Uterus (tissue), 4 donors: Measurements from ENCODE around the gene ID2. TPM values are rescaled to one million over a fixed set of nuclear protein-coding genes. Genes with fewer than 3 reads are reported as not detected.

Experiments used
- DNase-seq, 2 donors: peaks; one replicate each; pipeline ENCODE4 v3.0.0-alpha.2; 2019 to 2020
- H3K27ac ChIP-seq, 2 donors: fragments of 200-600 bp; sonication (generic); 1 replicate in 1 of 2; 2 replicates in 1 of 2; pipeline ENCODE4 v1.5.1; 2016 to 2018
- H3K27me3 ChIP-seq, 2 donors: fragments of 200-600 bp; sonication (generic); one replicate each; pipeline ENCODE4 v1.5.1; 2018 to 2019; ENCODE audit warnings: control low read depth in 1 of 2
- H3K36me3 ChIP-seq, 2 donors: fragments of 200-600 bp; sonication (generic); one replicate each; pipeline ENCODE4 v1.5.1; 2019; ENCODE audit warnings: control low read depth in 1 of 2
- H3K4me1 ChIP-seq, 2 donors: fragments of 200-600 bp; sonication (generic); one replicate each; pipeline ENCODE4 v1.5.1; 2018 to 2019; ENCODE audit warnings: control low read depth in 1 of 2
- H3K4me3 ChIP-seq, 2 donors: fragments of 200-600 bp; sonication (generic); 1 replicate in 1 of 2; 2 replicates in 1 of 2; pipeline ENCODE4 v1.5.1; 2018 to 2019; ENCODE audit warnings: mild to moderate bottlenecking in 1 of 2
- H3K9me3 ChIP-seq, 2 donors: fragments of 200-600 bp; sonication (generic); one replicate each; pipeline ENCODE4 v1.5.1; 2019; ENCODE audit warnings: control low read depth in 1 of 2
- CTCF ChIP-seq, 4 experiments: fragments of 200-600 bp in 2 of 4; fragments of 450-650 bp in 2 of 4; sonication (generic) in 2 of 4; IDR thresholded peaks; one replicate each; pipeline ENCODE4 v1.5.1; 2016 to 2019; ENCODE audit warnings: antibody characterized with exemption in 4 of 4, mild to moderate bottlenecking in 2 of 4, moderate library complexity in 1 of 4
- POLR2A ChIP-seq, 2 donors: fragments of 450-650 bp; IDR thresholded peaks; one replicate each; pipeline ENCODE4 v1.6.1; 2016; ENCODE audit warnings: antibody characterized with exemption in 2 of 2, mild to moderate bottlenecking in 1 of 2, moderate library complexity in 1 of 2
- intact Hi-C: fragments of 100-400 bp; cut with DNase I; formaldehyde crosslinking; loops from one replicate; pipeline ENCODE4 v1.15.1; 2023; ENCODE audit warnings: low total_unique reads
- total RNA-seq, 4 donors: library from RNA; depleted of rRNA in 3 of 4; stranded (reverse); fragments of >200 nt in 3 of 4; gene quantifications; one replicate each; pipeline versions ENCODE4 v1.1.0 to v1.2.4, GENCODE V29; 2014 to 2023
- donor health status: DM: yes; HTN: yes; CAD: no.

Gene ID2
- total RNA-seq, 4 donors from 2014 or later: 36.9 to 341 (median 176) TPM

GRCh38 chr2:8646731-8647461, 35.0 kb upstream of the ID2 start:
- TF ChIP-seq CTCF (IDR thresholded peaks at IDR 0.05) (no peak), POLR2A (IDR thresholded peaks at IDR 0.05) (no peak)
- Histone ChIP-seq H3K9me3 (no peaks in the 10 kb centered on the region), H3K27ac (no peak overlapping the region), H3K4me1 (peaks cover 0 to 4% of the 10 kb centered on the region in 2 donors), H3K4me3 (no peak overlapping the region), H3K36me3 (no peaks in the 10 kb centered on the region), H3K27me3 (no peaks in the 10 kb centered on the region)
- no peak for DNase-seq
- intact Hi-C loops: no loop called here

GRCh38 chr2:8647462-8647857, 34.4 kb upstream of the ID2 start:
- H3K27me3 ChIP-seq: no peaks in the 10 kb centered on the region
- no peak overlapping the region for H3K27ac ChIP-seq
- TF ChIP-seq CTCF (IDR thresholded peaks at IDR 0.05) (no peak), POLR2A (IDR thresholded peaks at IDR 0.05) (no peak)
- H3K4me3 ChIP-seq: no peak overlapping the region
- intact Hi-C loops: no loop called here
- no peaks in the 10 kb centered on the region for H3K9me3 ChIP-seq
- H3K36me3 ChIP-seq: no peaks in the 10 kb centered on the region
- no peak for DNase-seq
- peaks cover 0 to 4% of the 10 kb centered on the region in 2 donors for H3K4me1 ChIP-seq

- no peak overlapping the region for H3K27ac ChIP-seq
- no peak overlapping the region for H3K4me3 ChIP-seq
- H3K4me1 ChIP-seq: peaks cover 0 to 4% of the 10 kb centered on the region in 2 donors
- TF ChIP-seq CTCF (IDR thresholded peaks at IDR 0.05) (no peak), POLR2A (IDR thresholded peaks at IDR 0.05) (no peak)
- intact Hi-C loops: no loop called here
- no peaks in the 10 kb centered on the region for H3K27me3 ChIP-seq
- no peak for DNase-seq
- H3K36me3 ChIP-seq: no peaks in the 10 kb centered on the region
- H3K9me3 ChIP-seq: no peaks in the 10 kb centered on the region
These were observed 33.2 kb upstream of the ID2 start for GRCh38 chr2:8648441-8649213.

GRCh38 chr2:8649718-8650117, 32.1 kb upstream of the ID2 start:
- H3K9me3 ChIP-seq: no peaks in the 10 kb centered on the region
- H3K27me3 ChIP-seq: no peaks in the 10 kb centered on the region
- no peaks in the 10 kb centered on the region for H3K36me3 ChIP-seq
- no peak for TF ChIP-seq POLR2A (IDR thresholded peaks at IDR 0.05)
- TF ChIP-seq CTCF (IDR thresholded peaks at IDR 0.05): no peak
- no peak overlapping the region for H3K27ac ChIP-seq
- DNase-seq: no peak
- intact Hi-C loops: no loop called here
- peaks cover 0 to 4% of the 10 kb centered on the region in 2 donors for H3K4me1 ChIP-seq
- H3K4me3 ChIP-seq: no peak overlapping the region

GRCh38 chr2:8650256-8650655, 31.6 kb upstream of the ID2 start:
- DNase-seq: no peak
- Histone ChIP-seq H3K4me1 (peaks cover 0 to 4% of the 10 kb centered on the region in 2 donors), H3K9me3 (no peaks in the 10 kb centered on the region), H3K36me3 (no peaks in the 10 kb centered on the region), H3K27me3 (no peaks in the 10 kb centered on the region), H3K4me3 (no peak overlapping the region), H3K27ac (no peak overlapping the region)
- TF ChIP-seq CTCF (IDR thresholded peaks at IDR 0.05) (no peak), POLR2A (IDR thresholded peaks at IDR 0.05) (no peak)
- intact Hi-C loops: no loop called here
